NCI-H1092 (cell line): ENCODE measurements around the gene ITIH6.
"Not testable (repeated sequence)": the region's sequence is repeated elsewhere in the genome, so short reads cannot be mapped to it uniquely, and the experiment has no call there.

Experiments used
- DNase-seq: peaks from one replicate; lab custom pipeline; 2025; lab: John Stamatoyannopoulos, UW

ITIH6 gene

DNA sequence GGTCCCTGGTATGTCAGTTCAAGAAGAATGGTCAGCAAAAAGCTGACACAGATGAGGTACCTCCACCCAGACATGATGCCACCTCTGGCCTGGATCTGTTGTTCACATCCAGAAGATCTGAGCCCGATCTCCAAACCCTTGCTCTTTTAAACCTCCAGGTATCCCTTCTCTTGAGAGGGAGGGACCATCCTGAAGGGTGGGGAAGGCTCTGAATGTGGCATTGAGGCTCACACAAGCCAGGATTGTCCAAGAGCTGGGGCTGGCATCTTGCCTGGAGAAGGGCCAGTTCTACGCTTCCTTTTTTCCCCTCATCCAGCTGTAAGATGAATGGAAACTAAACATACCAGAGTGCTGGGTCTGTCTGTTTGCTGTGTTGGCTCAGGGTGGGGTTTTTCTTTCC, at the start of gene ITIH6:
TSS of gene ITIH6 (minus strand) at position 119 of the 400 bp plus-strand sequence. CDS start at position 74, 45 bp downstream.
- DNase-seq, result no peak

GRCh38 chrX:54847700-54848099, 49.6 kb upstream of the ITIH6 start:
- DNase-seq, result not testable (repeated sequence)

DNA sequence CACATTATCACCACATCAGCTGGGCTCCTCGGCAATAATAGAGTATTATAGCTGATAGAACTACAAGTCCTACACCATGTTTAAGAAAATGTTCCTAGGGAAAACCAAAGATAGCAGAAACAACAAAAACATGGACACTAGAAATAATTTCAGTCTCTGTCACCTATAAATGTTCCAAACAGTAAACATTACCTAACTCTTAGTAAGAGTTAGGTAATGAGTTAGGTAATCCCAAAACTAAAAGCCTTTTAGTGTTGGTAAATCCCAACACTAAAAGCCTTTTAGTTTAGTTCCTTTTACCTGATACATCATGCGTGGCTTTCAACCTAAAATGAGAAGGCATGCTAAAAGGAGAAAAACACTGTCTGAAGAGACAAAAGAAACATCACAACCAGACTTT, 45.0 kb upstream of the ITIH6 start:
- no peak for DNase-seq

DNA sequence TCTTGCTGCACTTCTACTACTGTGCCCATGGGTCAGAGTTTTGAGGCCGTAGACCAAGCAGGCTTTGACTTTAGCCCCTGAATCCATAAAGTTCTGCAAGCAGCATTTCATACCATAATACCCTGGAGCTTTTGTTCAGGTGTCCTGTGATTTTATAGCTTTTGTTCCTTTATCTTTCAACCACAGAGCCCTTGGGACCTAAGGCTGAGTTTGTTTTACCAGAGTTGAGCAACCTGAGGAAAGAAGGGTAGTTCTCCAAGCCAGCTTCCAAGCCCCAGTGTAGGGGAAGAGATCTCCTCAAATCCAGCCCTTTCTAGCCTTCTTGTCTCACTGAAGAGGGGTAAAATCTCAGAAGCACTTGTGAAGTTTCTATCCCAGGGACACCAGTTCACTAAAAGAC, 44.6 kb upstream of the ITIH6 start:
- DNase-seq, result no peak

- not testable (repeated sequence) for DNase-seq
Observed at GRCh38 chrX:54841184-54841874, 43.3 kb upstream of the ITIH6 start.

- no peak for DNase-seq
Observed at GRCh38 chrX:54838583-54838982, 40.5 kb upstream of the ITIH6 start.

DNA sequence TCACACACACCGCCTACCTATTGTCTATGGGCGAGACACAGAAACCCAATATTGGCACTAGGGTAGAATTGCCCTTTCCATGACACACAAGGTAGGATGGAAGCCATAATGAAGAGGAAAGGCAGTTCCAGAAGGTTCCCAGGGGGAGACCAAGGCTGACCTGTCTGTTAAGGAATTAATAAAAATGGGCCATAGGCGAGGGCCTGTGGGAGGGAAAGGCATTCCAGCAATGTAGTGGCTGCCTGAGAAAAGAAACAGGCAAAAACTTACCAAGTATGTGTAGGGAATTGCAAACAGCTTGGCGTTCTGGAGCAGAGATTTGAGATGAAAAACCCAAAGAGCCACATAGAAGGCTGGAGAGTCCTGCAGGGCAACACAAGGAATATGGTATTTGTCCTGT, 28.5 kb upstream of the ITIH6 start:
- DNase-seq, result no peak

GRCh38 chrX:54825716-54826438, 27.8 kb upstream of the ITIH6 start:
- DNase-seq, result no peak

DNA sequence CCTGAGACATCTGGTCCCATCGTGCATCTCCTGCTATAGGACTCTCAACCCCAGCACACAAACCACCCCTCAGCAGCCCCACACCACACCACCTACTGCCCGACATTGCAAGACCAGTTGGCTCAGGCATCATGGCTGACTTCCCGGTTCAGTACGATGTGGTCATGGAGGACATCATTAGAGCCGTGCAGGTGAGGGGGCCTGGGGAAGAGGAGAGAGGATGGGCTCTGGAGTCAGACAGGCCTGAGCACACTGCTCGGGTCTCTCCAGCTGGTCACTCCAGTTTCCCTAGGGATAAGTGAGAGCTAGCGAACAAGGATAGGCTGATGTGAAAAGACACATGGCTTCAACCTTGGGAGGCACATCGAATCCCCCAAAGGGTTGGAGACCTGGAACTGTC, 26.7 kb upstream of the ITIH6 start:
- no peak for DNase-seq

DNA sequence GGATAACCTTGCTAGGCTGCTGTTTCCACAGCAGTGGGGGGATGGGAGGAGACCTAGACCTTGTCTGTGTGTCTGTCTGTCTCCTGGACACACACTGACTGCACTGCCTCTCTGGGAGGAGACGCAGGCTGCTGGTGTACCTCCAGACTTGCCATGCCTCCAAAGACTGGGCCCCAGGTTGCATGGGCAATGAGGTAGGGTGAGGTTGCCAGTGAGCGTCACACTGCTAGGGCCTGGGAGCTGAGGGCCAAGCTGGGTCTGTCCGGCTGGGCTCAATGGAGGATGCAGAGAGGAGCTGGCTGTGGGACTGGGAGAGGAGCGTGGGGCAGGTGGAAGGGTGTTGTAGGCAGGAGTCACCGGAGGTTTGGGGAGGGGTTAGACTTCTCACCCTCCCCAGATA, 26.1 kb upstream of the ITIH6 start:
- DNase-seq, result no peak

DNA sequence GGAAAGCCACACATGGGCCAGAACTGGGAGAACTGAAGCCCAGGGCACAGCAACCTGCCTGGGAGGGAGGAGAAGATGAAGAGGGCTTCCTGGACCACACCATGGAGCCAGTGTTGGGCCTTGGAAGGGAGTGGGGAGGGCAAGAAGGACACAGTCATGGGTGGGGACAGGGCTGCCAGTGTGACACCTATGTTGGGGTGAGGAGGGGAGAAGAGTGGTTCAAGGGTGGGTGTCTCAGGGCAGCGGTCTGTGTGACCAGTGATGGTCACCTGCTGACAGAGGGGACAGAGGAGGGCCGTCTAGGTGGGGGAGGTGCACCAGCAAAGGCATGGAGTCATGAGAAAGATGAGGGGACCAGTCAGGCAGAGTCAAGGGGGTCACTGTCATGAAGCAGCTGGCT, 23.3 kb upstream of the ITIH6 start:
- DNase-seq, result no peak

- no peak for DNase-seq
Observed at GRCh38 chrX:54820737-54821136, 22.7 kb upstream of the ITIH6 start.

DNA sequence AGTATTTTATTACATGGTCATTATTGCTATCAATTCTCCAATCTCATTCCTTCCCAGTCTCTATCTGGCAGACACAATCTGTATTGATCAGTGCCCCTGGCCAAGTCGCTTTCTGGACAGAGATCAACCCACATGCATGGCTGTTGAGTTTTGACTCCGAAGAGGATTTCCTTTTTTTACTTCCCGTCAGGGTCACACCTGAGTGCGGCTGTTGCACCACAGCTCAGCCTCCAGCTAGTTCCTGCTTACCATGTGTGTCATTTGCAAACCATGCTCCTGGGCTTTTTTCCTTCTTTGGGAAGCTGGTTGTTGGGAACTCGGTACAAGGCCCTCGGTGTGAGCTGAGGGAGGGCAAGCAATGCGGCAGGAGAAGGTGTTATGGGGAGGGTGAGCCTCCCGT, 21.1 kb upstream of the ITIH6 start:
- DNase-seq, result no peak

- DNase-seq, result no peak
Observed at GRCh38 chrX:54818221-54818620, 20.2 kb upstream of the ITIH6 start.

GRCh38 chrX:54817220-54817820, 19.3 kb upstream of the ITIH6 start:
- no peak for DNase-seq

DNA sequence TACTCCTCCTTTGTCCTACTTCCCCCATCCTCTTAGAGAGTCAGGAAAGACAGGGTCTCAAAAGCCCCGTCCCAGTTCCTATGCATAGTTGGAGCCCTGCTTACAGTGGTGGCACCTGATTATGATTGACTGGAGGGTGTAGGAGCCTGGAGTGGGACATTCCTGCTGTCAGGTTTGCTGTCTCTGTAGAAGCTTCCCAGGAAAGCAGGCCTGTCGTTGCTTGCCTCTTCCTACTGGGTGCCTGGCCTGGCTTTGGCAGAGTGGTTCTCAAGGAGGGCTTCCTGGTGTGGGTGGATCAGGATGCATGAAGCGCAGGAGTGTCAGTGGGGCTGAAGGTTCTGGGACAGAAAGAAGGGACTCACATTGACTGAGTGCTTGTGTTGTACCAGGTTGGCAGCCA, 14.3 kb upstream of the ITIH6 start:
- DNase-seq, result no peak

DNA sequence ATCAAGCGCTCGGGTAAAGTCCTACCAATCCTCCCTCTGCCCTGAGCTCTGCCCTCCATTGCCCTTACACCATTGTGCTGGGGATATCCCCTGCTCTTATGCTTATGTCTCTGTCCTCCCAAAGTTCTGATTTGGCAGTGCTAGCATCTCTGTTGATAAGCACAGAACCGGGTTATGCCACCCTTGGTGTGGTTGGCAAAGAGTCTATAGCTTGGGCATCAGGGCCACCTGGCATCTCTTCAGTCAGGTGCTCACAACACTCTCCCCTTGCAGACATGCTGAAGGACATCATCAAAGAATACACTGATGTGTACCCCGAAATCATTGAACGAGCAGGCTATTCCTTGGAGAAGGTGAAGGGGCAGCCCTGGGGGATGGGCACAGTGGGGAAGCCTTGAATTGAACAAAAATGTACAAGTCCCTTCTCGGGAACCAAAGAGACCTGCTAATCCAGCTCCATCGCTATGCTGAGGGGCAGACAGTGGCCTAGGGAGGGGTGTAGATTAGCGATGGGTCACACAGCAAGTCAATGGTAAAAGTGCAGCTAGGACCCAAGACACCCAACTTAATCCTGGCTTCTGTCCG, 13.3 kb upstream of the ITIH6 start:
- no peak for DNase-seq

GRCh38 chrX:54810532-54810931, 12.5 kb upstream of the ITIH6 start:
- DNase-seq, result no peak

- DNase-seq, result peak; percentile 99
Observed at GRCh38 chrX:54808605-54809483, 10.8 kb upstream of the ITIH6 start.

- peak; percentile 85 for DNase-seq
Observed at GRCh38 chrX:54808109-54808604, 10.1 kb upstream of the ITIH6 start.

DNA sequence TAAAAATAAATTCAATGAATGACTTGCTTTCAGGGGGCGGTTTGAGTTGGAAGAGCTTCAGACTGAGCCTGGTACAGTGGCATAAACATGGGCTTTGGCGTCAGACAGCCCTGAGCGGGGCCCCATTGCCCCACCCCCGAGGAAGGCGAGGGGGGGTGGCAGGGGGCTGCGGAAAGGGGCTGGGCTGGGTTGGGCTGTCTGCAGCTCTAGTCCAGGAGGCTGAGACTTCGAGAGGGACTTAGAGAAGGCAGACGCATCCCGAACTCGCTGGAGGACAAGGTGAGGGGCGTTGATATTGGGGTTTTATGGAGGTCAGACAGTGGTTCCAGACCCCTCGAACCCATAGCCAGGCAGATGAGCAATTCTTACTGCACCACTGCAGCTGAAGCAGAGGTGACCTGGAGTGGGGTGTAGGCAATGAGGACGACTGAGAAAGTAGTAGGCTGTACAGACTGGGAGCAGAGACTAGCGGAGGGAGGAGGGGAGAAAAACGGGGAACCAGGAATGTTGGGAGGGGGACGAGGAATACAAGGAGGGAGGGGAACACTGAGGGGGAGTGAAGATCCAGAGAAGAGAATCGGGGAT, 9.6 kb upstream of the ITIH6 start, which contains the start of gene MAGED2:
TSS of gene MAGED2 (plus strand) at position 222 of the 585 bp plus-strand sequence. CDS start 1,587 bp downstream, outside the sequence.
- peak; percentile 9 for DNase-seq
